Measurements from ENCODE around the gene OR8A1. TPM values are rescaled to one million over a fixed set of nuclear protein-coding genes. Genes with fewer than 3 reads are reported as not detected.

Gene OR8A1
- total RNA-seq, 1 donor from 2014 or later = not detected

GRCh38 chr11:124536520-124536919, 33.3 kb upstream of the OR8A1 start:
- TF ChIP-seq, protein P1, sequence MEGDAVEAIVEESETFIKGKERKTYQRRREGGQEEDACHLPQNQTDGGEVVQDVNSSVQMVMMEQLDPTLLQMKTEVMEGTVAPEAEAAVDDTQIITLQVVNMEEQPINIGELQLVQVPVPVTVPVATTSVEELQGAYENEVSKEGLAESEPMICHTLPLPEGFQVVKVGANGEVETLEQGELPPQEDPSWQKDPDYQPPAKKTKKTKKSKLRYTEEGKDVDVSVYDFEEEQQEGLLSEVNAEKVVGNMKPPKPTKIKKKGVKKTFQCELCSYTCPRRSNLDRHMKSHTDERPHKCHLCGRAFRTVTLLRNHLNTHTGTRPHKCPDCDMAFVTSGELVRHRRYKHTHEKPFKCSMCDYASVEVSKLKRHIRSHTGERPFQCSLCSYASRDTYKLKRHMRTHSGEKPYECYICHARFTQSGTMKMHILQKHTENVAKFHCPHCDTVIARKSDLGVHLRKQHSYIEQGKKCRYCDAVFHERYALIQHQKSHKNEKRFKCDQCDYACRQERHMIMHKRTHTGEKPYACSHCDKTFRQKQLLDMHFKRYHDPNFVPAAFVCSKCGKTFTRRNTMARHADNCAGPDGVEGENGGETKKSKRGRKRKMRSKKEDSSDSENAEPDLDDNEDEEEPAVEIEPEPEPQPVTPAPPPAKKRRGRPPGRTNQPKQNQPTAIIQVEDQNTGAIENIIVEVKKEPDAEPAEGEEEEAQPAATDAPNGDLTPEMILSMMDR (IDR thresholded peaks at IDR 0.05; ENCODE audit: insufficient read depth, low read length, severe bottlenecking) = no peak
- H3K27me3 ChIP-seq (ENCODE audit: control insufficient read depth, insufficient read depth, low read length) = no peaks in the 10 kb centered on the region
- DNase-seq (ENCODE audit: low read depth) = peak; percentile 17
- no peak overlapping the region for H3K4me3 ChIP-seq (ENCODE audit: low read depth, low read length)
- FAIRE-seq = no peak
- H3K36me3 ChIP-seq (ENCODE audit: control insufficient read depth, insufficient read depth, low read length) = no peaks in the 10 kb centered on the region

GRCh38 chr11:124538019-124538418, 31.8 kb upstream of the OR8A1 start:
- DNase-seq (ENCODE audit: low read depth) (no peak), FAIRE-seq (no peak)
- H3K4me3 ChIP-seq (ENCODE audit: low read depth, low read length) = no peak overlapping the region
- no peaks in the 10 kb centered on the region for H3K27me3 ChIP-seq (ENCODE audit: control insufficient read depth, insufficient read depth, low read length)
- TF ChIP-seq, protein P1 (IDR thresholded peaks at IDR 0.05; ENCODE audit: insufficient read depth, low read length, severe bottlenecking) = no peak
- H3K36me3 ChIP-seq (ENCODE audit: control insufficient read depth, insufficient read depth, low read length) = no peaks in the 10 kb centered on the region

- DNase-seq (ENCODE audit: low read depth) (no peak), FAIRE-seq (peak; percentile 18)
- no peaks in the 10 kb centered on the region for H3K27me3 ChIP-seq (ENCODE audit: control insufficient read depth, insufficient read depth, low read length)
- no peak overlapping the region for H3K4me3 ChIP-seq (ENCODE audit: low read depth, low read length)
- H3K36me3 ChIP-seq (ENCODE audit: control insufficient read depth, insufficient read depth, low read length) = no peaks in the 10 kb centered on the region
- TF ChIP-seq, protein P1 (IDR thresholded peaks at IDR 0.05; ENCODE audit: insufficient read depth, low read length, severe bottlenecking) = no peak
Measured at GRCh38 chr11:124541204-124541603, 28.6 kb upstream of the OR8A1 start.

DNA sequence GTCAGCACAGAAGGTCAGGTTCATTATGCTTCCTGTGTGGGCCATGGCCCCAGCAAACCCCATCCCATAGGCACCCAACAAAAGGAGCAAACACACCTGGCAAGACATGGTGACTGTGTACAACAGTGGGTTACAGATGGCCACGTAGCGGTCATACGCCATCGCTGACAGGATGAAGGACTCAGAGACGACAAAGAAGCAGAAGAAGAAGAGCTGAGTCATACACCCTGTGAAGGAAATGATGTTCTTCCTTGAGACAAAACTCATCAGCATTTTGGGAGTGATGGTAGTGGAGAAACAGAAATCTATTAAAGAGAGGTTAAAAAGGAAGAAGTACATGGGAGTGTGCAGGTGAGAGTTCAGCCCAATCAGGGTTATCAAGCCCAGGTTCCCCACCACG, 26.7 kb upstream of the OR8A1 start:
- Histone ChIP-seq H3K27me3 (ENCODE audit: control insufficient read depth, insufficient read depth, low read length) (no peaks in the 10 kb centered on the region), H3K36me3 (ENCODE audit: control insufficient read depth, insufficient read depth, low read length) (no peaks in the 10 kb centered on the region), H3K4me3 (ENCODE audit: low read depth, low read length) (no peak overlapping the region)
- TF ChIP-seq, protein P1 (IDR thresholded peaks at IDR 0.05; ENCODE audit: insufficient read depth, low read length, severe bottlenecking) = no peak
- FAIRE-seq (peak; percentile 18), DNase-seq (ENCODE audit: low read depth) (no peak)

GRCh38 chr11:124543554-124543953, 26.2 kb upstream of the OR8A1 start, which contains the start of gene OR8B12:
OR8B12 (minus strand) TSS chr11:124543654; CDS start chr11:124543654, 0 bp downstream.
- DNase-seq (ENCODE audit: low read depth) = no peak
- FAIRE-seq = no peak
- H3K36me3 ChIP-seq (ENCODE audit: control insufficient read depth, insufficient read depth, low read length) = no peaks in the 10 kb centered on the region
- H3K27me3 ChIP-seq (ENCODE audit: control insufficient read depth, insufficient read depth, low read length) = no peaks in the 10 kb centered on the region
- H3K4me3 ChIP-seq (ENCODE audit: low read depth, low read length) = no peak within 1 kb of the TSS
- TF ChIP-seq, protein P1 (IDR thresholded peaks at IDR 0.05; ENCODE audit: insufficient read depth, low read length, severe bottlenecking) = no peak

- H3K36me3 ChIP-seq (ENCODE audit: control insufficient read depth, insufficient read depth, low read length) = no peaks in the 10 kb centered on the region
- no peaks in the 10 kb centered on the region for H3K27me3 ChIP-seq (ENCODE audit: control insufficient read depth, insufficient read depth, low read length)
- TF ChIP-seq, protein P1 (IDR thresholded peaks at IDR 0.05; ENCODE audit: insufficient read depth, low read length, severe bottlenecking) = no peak
- FAIRE-seq = no peak
- H3K4me3 ChIP-seq (ENCODE audit: low read depth, low read length) = no peak overlapping the region
- no peak for DNase-seq (ENCODE audit: low read depth)
Measured at GRCh38 chr11:124551189-124551588, 18.6 kb upstream of the OR8A1 start.
